Stimulated activated naive B cell treated with anti-CD40 and anti-IgM and Interleukin-4, amounts not matched to agents 10 μg/mL and 1 μg/mL and 100 μg/mL, for 72 hours (primary cell): ENCODE results near the gene RIMBP3B.
"Not testable (repeated sequence)": the region's sequence is repeated elsewhere in the genome, so short reads cannot be mapped to it uniquely, and the experiment has no call there.

Experiments
- ATAC-seq, 2 donors: fragments of 150-1000 bp; cut with Tn5 transposase; replicated peaks; 2 replicates each; pipeline ENCODE4 v1.10.0; 2021; ENCODE audit warnings: moderate library complexity in 1 of 2
- DNase-seq: peaks from one replicate; pipeline ENCODE4 v3.0.0; 2021
- H3K27ac Mint-ChIP-seq: one replicate; pipeline ENCODE4 v1.8.0; 2022; ENCODE audit warnings: mild to moderate bottlenecking, mixed read lengths
- H3K27me3 Mint-ChIP-seq, 2 donors: one replicate each; pipeline ENCODE4 v1.8.0; 2022; ENCODE audit warnings: mixed read lengths in 2 of 2
- H3K36me3 Mint-ChIP-seq, 2 donors: one replicate each; pipeline ENCODE4 v1.8.0; 2022; ENCODE audit warnings: mixed read lengths in 2 of 2, mild to moderate bottlenecking in 1 of 2
- H3K4me1 Mint-ChIP-seq, 2 donors: one replicate each; pipeline ENCODE4 v1.8.0; 2022; ENCODE audit warnings: mixed read lengths in 2 of 2, mild to moderate bottlenecking in 1 of 2
- H3K4me3 Mint-ChIP-seq, 2 donors: one replicate each; pipeline ENCODE4 v1.8.0; 2022; ENCODE audit warnings: mild to moderate bottlenecking in 2 of 2, mixed read lengths in 2 of 2, moderate library complexity in 1 of 2
- H3K9me3 Mint-ChIP-seq, 2 donors: one replicate each; pipeline ENCODE4 v1.8.0; 2022; ENCODE audit warnings: mixed read lengths in 2 of 2, mild to moderate bottlenecking in 1 of 2

The RIMBP3B gene, protein sequence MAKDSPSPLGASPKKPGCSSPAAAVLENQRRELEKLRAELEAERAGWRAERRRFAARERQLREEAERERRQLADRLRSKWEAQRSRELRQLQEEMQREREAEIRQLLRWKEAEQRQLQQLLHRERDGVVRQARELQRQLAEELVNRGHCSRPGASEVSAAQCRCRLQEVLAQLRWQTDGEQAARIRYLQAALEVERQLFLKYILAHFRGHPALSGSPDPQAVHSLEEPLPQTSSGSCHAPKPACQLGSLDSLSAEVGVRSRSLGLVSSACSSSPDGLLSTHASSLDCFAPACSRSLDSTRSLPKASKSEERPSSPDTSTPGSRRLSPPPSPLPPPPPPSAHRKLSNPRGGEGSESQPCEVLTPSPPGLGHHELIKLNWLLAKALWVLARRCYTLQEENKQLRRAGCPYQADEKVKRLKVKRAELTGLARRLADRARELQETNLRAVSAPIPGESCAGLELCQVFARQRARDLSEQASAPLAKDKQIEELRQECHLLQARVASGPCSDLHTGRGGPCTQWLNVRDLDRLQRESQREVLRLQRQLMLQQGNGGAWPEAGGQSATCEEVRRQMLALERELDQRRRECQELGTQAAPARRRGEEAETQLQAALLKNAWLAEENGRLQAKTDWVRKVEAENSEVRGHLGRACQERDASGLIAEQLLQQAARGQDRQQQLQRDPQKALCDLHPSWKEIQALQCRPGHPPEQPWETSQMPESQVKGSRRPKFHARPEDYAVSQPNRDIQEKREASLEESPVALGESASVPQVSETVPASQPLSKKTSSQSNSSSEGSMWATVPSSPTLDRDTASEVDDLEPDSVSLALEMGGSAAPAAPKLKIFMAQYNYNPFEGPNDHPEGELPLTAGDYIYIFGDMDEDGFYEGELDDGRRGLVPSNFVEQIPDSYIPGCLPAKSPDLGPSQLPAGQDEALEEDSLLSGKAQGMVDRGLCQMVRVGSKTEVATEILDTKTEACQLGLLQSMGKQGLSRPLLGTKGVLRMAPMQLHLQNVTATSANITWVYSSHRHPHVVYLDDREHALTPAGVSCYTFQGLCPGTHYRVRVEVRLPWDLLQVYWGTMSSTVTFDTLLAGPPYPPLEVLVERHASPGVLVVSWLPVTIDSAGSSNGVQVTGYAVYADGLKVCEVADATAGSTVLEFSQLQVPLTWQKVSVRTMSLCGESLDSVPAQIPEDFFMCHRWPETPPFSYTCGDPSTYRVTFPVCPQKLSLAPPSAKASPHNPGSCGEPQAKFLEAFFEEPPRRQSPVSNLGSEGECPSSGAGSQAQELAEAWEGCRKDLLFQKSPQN (N-terminal part only)

GRCh38 chr22:21383701-21384467 lies at the start of gene RIMBP3B:
TSS of gene RIMBP3B (plus strand) at chr22:21383751. CDS start at chr22:21383859, 108 bp downstream.
- not testable (repeated sequence) for DNase-seq, H3K4me1 Mint-ChIP-seq, H3K9me3 Mint-ChIP-seq, H3K27ac Mint-ChIP-seq, H3K27me3 Mint-ChIP-seq, H3K36me3 Mint-ChIP-seq, H3K4me3 Mint-ChIP-seq
- peak; percentile 85 to 89 for ATAC-seq

GRCh38 chr22:21357527-21357926 lies 26.0 kb upstream of the RIMBP3B start:
- not testable (repeated sequence) for H3K4me1 Mint-ChIP-seq, H3K9me3 Mint-ChIP-seq, H3K36me3 Mint-ChIP-seq, H3K4me3 Mint-ChIP-seq, H3K27me3 Mint-ChIP-seq, H3K27ac Mint-ChIP-seq, DNase-seq, ATAC-seq

DNA sequence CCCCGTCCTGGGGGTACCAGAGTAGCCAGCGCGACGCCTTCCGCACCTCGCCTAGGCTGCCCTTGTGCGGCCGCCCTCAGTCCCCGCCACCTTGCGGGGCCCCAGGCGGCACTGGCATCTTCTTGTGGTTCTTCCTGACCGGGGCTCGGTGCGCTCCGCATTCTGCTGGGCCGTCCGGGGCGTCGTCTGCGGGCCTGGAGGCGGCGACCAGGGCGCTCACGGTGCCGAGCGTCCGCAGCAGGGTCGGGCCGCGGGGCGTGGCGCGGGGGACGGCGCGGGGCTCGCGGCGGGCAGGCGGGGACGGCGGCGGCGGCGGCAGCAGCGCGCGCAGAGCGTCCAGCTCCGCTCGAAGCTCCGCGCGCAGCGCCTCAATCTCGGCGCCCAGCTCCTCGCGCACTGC lies 23.0 kb upstream of the RIMBP3B start:
- not testable (repeated sequence) for H3K4me3 Mint-ChIP-seq, H3K36me3 Mint-ChIP-seq, H3K27me3 Mint-ChIP-seq, H3K27ac Mint-ChIP-seq, H3K9me3 Mint-ChIP-seq, ATAC-seq, H3K4me1 Mint-ChIP-seq, DNase-seq

GRCh38 chr22:21362473-21362872 lies 21.1 kb upstream of the RIMBP3B start:
- H3K9me3 Mint-ChIP-seq, H3K27ac Mint-ChIP-seq, ATAC-seq, H3K36me3 Mint-ChIP-seq, H3K4me3 Mint-ChIP-seq, H3K27me3 Mint-ChIP-seq, H3K4me1 Mint-ChIP-seq, DNase-seq: not testable (repeated sequence)

DNA sequence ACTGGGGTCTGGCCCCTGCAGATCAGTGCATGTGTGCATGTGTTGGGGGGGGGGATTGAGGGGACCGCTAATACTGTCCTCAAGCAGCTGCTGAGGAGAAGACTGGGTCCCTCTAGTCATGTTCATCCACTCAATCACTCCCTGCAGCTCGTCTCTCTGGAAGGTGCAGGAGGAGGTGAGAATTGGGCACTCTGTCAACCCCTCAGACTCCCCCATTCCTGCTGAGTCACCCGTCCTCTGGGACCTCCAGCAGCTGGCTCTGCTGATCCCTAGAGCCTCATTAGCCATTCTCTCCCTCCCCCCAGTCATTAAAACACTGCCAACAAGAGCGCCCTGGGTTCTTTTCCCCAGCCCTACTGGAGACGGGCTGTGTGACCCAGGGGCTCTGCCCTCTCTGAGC lies 20.5 kb upstream of the RIMBP3B start:
- H3K9me3 Mint-ChIP-seq, ATAC-seq, H3K27me3 Mint-ChIP-seq, H3K27ac Mint-ChIP-seq, H3K4me3 Mint-ChIP-seq, DNase-seq, H3K4me1 Mint-ChIP-seq, H3K36me3 Mint-ChIP-seq: not testable (repeated sequence)

- H3K9me3 Mint-ChIP-seq, H3K36me3 Mint-ChIP-seq, H3K27ac Mint-ChIP-seq, H3K4me3 Mint-ChIP-seq, DNase-seq, H3K4me1 Mint-ChIP-seq, ATAC-seq, H3K27me3 Mint-ChIP-seq: not testable (repeated sequence)
Observed at GRCh38 chr22:21363803-21364202, 19.7 kb upstream of the RIMBP3B start.

- not testable (repeated sequence) for H3K27ac Mint-ChIP-seq, H3K4me3 Mint-ChIP-seq, ATAC-seq, H3K9me3 Mint-ChIP-seq, H3K27me3 Mint-ChIP-seq, DNase-seq, H3K36me3 Mint-ChIP-seq, H3K4me1 Mint-ChIP-seq
Observed at GRCh38 chr22:21364362-21364761, 19.2 kb upstream of the RIMBP3B start.

GRCh38 chr22:21365337-21365736 lies 18.2 kb upstream of the RIMBP3B start:
- not testable (repeated sequence) for H3K27me3 Mint-ChIP-seq, H3K36me3 Mint-ChIP-seq, DNase-seq, H3K4me1 Mint-ChIP-seq, H3K27ac Mint-ChIP-seq, ATAC-seq, H3K4me3 Mint-ChIP-seq, H3K9me3 Mint-ChIP-seq

GRCh38 chr22:21368603-21369310 lies 14.8 kb upstream of the RIMBP3B start:
- H3K4me1 Mint-ChIP-seq, DNase-seq, H3K36me3 Mint-ChIP-seq, H3K27ac Mint-ChIP-seq, H3K27me3 Mint-ChIP-seq, H3K4me3 Mint-ChIP-seq, H3K9me3 Mint-ChIP-seq, ATAC-seq: not testable (repeated sequence)

GRCh38 chr22:21375880-21376279 lies 7.7 kb upstream of the RIMBP3B start:
- not testable (repeated sequence) for DNase-seq, H3K4me3 Mint-ChIP-seq, H3K27me3 Mint-ChIP-seq, H3K27ac Mint-ChIP-seq, H3K36me3 Mint-ChIP-seq, H3K9me3 Mint-ChIP-seq, ATAC-seq, H3K4me1 Mint-ChIP-seq

DNA sequence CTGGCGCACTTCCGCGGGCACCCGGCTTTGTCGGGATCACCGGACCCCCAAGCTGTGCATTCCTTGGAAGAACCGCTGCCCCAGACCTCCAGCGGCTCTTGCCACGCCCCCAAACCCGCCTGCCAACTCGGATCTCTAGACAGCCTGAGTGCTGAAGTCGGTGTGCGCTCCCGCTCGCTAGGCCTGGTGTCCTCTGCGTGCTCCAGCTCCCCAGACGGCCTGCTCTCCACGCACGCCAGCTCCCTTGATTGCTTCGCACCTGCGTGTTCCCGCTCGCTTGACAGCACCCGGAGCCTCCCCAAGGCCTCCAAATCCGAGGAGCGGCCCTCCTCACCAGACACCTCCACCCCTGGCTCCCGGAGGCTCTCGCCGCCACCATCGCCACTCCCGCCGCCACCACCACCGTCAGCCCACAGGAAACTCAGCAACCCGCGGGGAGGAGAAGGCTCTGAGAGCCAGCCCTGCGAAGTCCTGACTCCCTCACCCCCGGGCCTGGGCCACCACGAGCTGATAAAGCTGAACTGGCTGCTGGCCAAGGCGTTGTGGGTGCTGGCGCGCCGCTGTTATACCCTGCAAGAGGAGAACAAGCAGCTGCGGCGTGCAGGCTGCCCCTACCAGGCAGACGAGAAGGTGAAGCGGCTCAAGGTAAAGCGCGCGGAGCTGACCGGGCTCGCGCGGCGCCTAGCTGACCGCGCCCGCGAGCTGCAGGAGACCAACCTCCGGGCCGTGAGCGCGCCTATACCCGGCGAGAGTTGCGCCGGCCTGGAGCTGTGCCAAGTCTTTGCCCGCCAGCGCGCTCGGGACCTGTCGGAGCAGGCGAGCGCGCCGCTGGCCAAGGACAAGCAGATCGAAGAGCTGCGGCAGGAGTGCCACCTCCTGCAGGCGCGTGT lies 1.2 kb downstream of the RIMBP3B start:
- DNase-seq, H3K27ac Mint-ChIP-seq, H3K4me3 Mint-ChIP-seq, H3K4me1 Mint-ChIP-seq, H3K36me3 Mint-ChIP-seq, H3K9me3 Mint-ChIP-seq, H3K27me3 Mint-ChIP-seq: not testable (repeated sequence)
- peak; percentile 70 to 73 for ATAC-seq

DNA sequence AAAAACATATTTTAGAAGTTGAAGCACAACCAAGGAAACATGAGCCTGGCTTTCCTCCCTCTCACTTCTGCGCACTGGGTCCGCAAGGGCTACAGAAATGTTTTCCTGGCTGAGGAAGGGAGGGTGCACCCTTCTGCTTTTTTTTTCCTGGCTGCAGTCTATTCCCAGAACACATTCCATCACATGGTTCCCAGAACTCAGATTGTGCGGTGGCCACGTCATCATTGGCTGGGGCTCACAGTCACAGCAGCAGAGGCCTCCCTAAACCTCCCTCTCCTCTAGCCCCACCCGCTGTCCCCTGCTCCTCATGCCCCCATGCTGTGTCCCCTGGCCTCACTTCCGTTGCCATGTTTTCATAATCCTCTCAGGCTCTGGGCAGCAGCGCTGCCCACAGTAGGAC lies 5.9 kb downstream of the RIMBP3B start:
- H3K27ac Mint-ChIP-seq, H3K36me3 Mint-ChIP-seq, H3K9me3 Mint-ChIP-seq, H3K27me3 Mint-ChIP-seq, H3K4me3 Mint-ChIP-seq, ATAC-seq, H3K4me1 Mint-ChIP-seq, DNase-seq: not testable (repeated sequence)
